GM19467 (cell line): ENCODE results near the gene SLC9A9.

ENCODE experiments used
- ATAC-seq: cut with Tn5 transposase; IDR thresholded peaks from one replicate; pipeline ENCODE4 v1.9.1; 2021; ENCODE audit warnings: mild to moderate bottlenecking, moderate library complexity; ENCODE audit not compliant: unreplicated experiment

Gene SLC9A9

GRCh38 chr3:143235614-143236204 is 612.6 kb downstream of the SLC9A9 start:
- ATAC-seq = no peak

GRCh38 chr3:143234526-143234925 is 613.7 kb downstream of the SLC9A9 start:
- ATAC-seq = no peak

- no peak for ATAC-seq
Measured at GRCh38 chr3:143232981-143233380, 615.3 kb downstream of the SLC9A9 start.

GRCh38 chr3:143228405-143228804 is 619.9 kb downstream of the SLC9A9 start:
- no peak for ATAC-seq

GRCh38 chr3:143226678-143227291 is 621.5 kb downstream of the SLC9A9 start:
- no peak for ATAC-seq

GRCh38 chr3:143224716-143225115 is 623.6 kb downstream of the SLC9A9 start:
- no peak for ATAC-seq

- ATAC-seq = no peak
Measured at GRCh38 chr3:143222981-143223380, 625.3 kb downstream of the SLC9A9 start.

GRCh38 chr3:143222505-143222904 is 625.8 kb downstream of the SLC9A9 start:
- no peak for ATAC-seq

GRCh38 chr3:143221446-143221845 is 626.8 kb downstream of the SLC9A9 start:
- no peak for ATAC-seq

GRCh38 chr3:143220741-143221140 is 627.5 kb downstream of the SLC9A9 start:
- ATAC-seq = no peak

- ATAC-seq = no peak
Measured at GRCh38 chr3:143218166-143218835, 630.0 kb downstream of the SLC9A9 start.

GRCh38 chr3:143217283-143217682 is 631.0 kb downstream of the SLC9A9 start:
- ATAC-seq = no peak

- ATAC-seq = no peak
Measured at GRCh38 chr3:143216709-143217182, 631.5 kb downstream of the SLC9A9 start.
